GM20431 (cell line): ENCODE data around the gene ISCU.

Experiments
- in situ Hi-C: fragments of 300-500 bp; cut with MseI, MboI; formaldehyde crosslinking; loops from one replicate; pipeline ENCODE4 v1.15.0; 2020; ENCODE audit warnings: low sequenced_read_pairs; ENCODE audit not compliant: unreplicated experiment

The ISCU gene

DNA sequence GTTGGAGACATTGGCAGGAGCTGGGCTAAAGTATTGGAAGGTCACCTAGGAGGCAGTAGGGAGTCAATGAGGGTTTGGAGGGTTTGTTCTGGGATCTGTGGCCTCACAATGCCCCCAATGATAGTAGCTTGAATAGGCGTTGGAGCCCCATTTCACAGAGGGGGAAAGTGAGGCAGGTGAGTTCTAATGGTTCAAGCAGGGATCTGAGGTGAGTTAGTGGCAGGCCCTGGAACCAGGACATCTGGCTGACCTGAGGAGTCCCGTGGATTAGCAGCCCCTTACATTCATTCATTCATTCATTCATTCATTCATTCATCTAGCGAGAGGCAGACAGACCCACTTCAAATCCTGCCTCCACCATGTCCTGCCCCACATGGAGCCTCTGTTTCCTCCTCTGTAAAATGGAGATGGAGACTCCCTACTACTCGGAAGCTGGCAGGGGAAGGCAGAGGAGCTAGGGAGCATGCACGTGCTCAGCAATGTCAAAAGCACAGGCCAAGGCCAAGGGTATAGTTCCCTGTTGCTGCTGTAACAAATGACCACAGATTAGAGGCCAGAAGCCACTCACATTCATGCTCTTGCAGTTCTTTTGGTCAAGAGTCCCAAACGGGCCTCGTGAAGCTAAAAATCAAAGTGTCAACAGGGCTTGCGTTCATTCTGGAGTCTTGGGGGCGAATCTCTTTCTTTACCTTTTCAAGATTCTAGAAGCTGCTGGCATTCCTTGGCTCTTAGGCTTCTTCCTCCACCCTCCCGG is 37.7 kb downstream of the ISCU start:
- in situ Hi-C loops: no loop called here

DNA sequence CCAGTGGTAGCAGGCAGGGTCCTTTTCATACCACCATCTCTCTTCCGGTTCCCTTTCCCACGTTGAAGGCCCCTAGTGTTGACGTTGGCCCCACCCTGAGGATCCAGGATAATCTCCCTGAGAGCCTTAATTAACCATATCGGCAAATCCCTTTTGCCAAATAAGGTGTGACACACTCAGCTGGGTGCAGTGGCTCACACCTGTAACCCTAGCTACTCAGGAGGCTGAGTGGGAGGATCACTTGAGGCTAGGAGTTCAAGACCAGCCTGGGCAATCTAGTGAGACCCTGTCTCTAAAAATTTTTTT is 38.3 kb downstream of the ISCU start:
- in situ Hi-C loops: no loop called here

DNA sequence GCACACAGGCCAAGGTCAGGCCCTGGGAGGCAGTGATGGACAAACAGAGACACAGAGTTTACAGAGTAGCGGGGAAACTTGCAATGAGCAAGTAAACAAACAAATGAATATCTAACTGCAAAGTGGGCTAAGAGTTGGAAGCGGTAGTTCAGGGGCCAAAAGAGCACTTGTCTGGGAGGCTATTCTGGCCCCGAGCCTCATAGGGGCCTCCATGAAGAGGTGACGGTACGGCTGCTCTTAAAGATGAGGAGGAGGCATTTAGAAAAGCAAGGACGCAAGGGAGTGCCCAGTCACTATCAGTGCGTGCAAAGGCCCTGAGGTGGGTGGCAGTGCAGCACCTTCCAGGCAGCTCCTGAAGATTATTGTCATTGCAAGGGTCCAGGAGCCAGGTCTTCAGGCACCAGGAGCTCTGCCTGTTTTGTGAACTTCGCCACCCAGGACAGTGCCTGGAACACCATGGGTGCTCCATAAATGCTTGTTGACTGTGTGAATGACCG is 39.9 kb downstream of the ISCU start:
- in situ Hi-C loops: no loop called here

DNA sequence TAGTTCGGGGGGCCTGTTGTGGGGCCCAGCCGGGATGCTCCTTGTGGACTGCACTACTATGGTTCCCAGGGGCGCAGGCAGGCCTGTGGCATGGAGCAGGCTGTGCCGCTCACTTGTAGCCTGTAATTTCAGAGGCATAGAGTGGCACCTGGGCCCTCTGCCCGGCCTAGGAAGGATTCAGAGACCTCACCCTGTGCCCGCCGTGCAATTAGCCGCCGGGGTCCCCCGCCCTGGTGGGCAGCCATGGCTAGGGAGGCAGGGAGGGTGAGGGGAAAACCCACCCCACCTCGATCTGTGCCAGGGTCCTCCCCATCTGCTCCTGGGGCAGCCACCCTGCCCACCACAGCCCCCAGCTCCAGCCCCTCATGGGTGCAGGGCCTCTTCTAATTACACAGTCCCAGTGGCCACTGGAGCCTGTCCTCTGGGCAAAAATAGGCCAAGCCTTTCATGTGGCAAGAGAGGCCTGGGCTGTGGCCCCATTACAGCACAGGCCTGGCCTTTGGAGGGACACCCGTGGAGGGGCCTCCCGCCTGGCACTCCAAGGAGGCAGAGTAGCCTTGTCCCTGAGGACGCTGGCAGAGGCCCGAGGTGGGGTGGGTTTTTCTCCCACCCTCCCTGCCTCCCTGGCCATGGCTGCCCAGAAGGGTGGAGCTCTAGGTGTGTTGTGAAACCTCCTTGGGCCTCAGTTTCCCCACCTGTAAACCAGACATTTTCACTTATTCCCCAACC is 40.7 kb downstream of the ISCU start:
- in situ Hi-C loops: no loop called here

DNA sequence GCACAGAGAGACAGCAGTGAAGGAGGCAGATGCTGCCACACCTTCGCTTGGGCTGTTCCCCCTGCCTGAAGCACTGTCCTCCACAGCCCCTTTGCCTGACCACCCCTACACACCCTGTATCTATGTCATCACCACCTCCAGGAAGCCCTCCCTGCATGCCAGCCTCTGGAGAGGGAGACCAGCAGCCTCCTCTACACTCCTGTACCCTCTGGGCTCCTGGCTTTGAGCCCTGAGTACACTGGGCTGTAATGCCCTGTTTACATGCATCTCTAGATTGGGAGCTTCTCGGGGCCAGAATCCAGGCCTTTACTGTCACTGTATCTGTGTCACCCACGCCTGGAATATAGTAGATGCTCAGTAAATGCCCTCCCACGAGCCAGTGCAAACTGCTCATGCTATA is 41.3 kb downstream of the ISCU start:
- in situ Hi-C loops: no loop called here

DNA sequence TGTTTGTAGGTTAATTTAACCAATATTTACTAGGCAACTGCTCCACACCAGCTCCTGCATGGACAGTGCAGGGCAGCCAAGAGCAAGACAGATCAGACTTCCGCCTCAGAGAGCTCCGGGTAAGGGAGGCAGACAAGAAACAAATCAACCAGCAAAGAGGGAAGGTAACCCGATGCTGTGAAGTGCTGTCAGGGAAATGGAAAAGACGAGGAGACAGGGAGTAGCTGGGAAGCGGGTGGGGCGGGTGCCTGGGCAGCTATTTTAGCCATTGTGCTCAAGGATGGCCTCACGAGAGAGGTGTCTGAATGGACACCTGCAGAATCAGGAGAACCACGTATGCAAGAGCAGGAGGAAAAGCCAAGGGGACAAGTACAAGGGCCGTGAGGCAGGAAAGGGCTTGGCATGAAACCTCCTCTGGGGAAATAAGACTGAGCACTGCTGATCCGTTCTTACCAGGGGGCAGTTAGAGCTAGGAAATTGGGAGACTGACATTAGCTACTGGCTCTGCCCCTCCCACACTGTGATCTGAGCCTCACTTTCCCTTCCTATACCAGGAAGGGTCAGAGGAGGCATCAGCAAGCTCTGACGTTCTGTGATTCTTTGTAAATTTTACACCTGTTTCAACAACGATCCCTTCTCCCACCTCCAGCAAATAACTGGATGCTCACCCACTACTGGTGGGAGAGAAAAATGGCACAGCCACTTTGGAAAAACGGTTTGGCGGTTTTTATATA is 42.0 kb downstream of the ISCU start:
- in situ Hi-C loops: no loop called here

DNA sequence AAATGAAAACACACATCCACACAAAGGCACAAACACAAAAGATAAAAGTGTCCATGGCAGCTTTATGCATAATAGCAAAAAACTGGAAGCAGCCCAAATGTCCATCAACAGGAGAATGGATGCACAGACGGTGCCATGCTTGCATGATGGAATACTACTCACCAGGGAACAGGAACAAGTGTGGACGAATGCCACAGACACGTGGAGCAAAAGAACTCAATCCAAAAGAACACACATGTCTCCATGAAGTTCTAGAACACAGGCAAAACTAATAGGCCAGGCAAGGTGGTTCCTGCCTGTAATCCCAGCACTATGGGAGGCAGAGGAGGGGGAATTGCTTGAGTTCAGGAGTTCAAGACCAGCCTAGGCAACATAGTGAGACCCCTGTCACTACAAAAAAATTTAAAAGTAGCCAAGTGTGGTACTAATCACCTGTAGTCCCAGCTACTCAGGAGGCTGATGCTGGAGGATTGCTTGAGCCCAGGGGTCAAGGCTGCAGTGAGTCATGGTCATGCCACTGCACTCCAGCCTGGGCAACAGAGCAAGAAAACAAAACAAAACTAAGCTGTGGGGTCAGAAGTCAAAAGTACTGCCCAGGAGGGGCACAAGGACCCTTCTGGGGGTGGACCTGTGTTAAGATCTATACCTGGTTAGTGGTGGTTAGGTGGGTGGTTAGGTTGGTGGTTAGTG is 42.7 kb downstream of the ISCU start:
- in situ Hi-C loops: no loop called here

DNA sequence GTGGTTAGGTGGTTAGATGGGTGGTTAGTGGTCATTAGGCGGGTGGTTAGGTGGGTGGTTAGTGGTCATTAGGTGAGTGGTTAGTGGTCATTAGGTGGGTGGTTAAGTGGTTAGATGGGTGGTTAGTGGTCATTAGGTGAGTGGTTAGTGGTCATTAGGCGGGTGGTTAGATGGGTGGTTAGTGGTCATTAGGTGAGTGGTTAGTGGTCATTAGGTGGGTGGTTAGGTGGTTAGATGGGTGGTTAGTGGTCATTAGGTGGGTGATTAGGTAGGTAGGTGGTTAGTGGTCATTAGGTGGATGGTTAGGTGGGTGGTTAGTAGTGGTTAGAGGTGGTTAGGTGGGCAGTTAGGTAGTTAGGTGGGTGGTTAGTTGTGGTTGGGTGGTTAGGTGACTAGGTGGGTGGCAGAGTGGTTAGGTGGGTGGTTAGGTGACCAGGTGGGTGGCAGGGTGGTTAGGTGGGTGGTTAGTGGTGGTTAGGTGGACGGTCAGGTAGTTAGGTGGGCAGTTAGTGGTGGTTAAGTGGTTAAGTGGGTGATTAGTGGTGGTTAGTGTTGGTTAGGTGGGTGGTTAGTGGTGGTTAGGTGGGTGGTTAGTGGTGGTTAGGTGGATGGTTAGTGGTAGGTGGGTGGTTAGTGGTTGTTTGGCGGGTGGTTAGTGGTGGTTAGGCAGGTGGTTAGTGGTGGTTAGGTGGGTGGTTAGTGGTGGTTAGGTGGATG is 43.5 kb downstream of the ISCU start:
- in situ Hi-C loops: no loop called here

DNA sequence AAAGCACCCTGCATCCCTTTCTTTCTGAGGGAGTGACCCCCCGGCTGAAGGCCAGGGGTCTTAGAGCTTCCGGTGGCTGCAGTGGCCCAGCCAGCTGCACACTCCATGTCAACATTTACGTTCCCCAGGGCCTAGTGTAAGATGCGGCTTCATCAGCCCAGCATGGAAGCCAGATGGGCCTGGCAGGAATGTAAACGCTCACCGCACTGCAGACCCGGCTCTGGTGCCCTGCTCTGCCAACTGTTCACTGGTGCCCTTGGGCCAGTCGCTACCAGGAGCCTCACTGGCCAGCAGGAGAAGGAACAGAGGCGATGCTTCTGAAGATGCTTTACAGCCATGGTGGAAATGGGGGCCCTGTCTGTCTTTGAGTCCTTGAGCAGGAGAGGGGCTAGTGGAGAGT is 44.1 kb downstream of the ISCU start:
- in situ Hi-C loops: no loop called here

DNA sequence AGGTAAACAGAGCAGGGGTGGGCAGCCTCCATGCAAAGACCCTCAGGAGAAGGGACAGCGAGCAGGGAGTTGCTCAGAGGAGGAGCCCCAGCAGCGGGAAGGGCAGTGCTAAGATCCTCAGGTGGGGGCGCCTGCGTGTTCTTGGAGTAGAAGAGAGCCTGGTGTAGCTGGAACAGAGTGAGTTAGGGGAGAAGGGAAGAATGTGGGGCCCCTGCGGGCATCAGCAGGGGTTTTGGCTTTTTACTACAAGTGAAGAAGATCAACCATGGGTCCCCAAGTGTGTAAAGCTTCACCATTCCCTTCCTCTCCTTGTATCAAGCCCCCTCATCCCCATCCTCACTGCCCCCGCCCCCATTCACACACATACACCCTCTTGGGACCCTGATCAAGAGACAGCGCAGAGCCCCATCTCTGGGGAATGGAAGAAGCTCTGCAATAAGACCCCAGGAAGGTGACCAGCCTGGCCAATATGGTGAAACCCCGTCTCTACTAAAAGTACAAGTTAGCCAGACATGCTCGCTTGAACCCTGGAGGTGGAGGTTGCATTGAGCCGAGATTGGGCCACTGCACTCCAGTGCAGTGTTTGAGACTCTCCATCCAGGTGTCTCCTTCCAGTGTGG is 45.7 kb downstream of the ISCU start:
- in situ Hi-C loops: no loop called here

DNA sequence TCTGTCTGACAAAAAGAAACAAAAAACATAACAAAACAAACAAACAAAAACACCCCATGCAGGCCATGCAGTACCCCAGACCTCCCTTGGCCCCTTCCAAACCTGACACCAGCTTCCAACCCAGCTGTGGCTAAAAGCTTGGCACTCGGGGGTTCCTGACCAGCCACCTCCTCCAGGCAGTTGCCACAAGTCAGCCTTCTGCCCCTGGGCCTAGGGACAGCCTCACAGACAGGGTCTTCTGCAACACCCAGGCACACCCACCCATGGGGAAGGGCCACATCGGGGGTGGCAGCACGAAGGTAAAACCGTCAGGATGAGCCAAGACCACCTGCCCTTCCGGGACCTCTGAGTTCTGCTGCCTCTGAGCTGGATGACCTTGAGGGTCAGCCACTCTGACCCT is 46.2 kb downstream of the ISCU start:
- in situ Hi-C loops: no loop called here

DNA sequence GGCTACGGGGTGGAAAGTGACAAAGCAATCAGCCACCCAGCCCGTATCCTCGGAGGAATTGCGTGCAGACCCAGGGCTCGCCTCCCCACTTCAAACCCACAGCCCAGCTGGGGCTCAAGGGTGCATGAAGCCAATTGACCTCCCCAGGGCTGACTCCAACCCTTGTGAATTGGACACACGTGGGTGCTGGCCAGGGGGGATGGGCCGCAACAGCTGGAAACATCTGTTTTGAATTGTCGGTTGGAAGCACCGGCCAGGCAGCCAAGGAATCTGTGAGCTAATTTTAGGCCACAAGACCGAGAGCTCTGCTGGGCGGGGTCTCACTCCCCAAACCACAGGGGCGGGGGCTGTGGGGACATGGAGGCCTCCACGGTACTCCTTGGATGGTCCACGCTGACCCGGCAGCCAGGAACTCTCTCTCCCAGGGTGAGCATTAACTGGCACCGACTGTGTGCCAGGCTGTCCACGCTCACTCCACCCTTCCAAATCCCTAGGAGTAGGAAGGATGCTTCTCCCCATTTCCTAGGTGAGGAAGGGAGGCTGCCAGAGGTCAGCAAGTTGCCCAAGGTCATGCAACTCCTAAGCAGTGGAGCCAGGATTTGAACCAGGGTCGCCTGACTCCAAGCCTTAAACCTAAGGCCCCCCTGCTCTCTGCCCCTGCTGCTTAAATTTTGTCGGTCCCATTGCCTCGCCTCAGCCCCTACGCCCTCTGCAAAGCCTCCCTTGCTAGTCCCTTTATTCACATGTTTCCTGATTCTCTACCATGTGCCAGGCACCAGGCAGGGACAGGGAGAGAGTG is 47.3 kb downstream of the ISCU start:
- in situ Hi-C loops: loop anchor here (10.0 kb wide), 1 partner anchor 45 kb away; the partner anchor contains the start of genes ISCU and SART3

DNA sequence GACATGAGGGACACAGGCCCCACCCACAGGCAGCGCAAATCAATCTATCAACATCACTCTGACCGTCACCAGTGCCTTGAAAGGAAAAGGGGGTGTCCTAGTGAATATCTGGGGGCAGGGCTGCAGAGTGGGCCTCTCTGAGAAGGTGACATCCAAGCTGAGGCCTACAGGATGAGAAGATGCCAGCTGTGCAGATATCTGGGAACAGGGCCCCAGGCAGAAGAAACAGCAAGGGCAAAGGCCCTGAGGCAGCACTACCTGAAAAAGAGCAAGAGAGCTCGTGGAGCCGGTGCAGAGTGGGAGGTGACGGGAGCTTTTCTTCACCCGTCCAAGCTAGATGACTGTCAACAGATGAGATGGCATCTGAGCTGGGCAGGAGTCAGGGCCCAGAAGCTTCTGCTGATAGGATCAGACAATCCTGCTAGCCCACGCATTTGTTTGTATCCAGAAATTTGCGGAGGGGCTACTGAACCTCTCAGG is 48.0 kb downstream of the ISCU start:
- in situ Hi-C loops: loop anchor here (10.0 kb wide), 1 partner anchor 46 kb away; the partner anchor contains the start of genes ISCU and SART3

DNA sequence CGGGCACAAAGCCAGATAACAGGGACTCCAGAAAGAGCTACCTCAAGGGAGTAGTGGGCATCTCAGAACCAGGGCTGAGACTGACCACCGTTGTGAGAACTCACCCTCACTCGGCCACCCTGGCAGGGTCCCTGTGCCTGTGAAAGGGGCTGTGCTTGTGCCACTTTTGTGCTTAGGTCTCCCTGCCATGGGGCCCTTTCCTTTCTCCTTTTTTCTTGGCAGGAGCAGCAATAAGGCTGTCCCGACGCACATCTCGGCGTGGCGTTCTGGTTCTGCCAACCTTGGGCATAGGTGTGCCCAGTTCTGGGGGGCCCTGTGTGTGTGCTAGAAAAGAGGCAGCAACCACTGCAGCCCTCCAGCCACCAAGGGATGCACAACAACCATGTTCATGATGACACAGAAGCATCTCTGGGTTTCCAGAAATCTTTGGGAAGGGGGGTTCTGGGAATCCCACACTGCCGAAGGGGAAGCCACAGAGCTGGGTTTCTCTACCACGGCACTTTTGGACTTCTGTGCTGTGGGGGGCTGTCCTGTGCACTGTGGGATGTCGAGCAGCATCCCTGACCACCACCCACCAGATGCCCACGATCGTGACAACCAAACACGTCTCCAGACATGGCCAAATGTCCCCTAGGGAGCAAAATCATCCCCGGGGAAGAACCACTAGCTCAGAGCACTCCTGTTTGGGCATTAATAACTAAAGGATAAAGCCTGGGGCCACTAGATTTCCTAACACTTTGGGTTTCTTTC is 48.6 kb downstream of the ISCU start:
- in situ Hi-C loops: loop anchor here (10.0 kb wide), 1 partner anchor 46 kb away; the partner anchor contains the start of genes ISCU and SART3

DNA sequence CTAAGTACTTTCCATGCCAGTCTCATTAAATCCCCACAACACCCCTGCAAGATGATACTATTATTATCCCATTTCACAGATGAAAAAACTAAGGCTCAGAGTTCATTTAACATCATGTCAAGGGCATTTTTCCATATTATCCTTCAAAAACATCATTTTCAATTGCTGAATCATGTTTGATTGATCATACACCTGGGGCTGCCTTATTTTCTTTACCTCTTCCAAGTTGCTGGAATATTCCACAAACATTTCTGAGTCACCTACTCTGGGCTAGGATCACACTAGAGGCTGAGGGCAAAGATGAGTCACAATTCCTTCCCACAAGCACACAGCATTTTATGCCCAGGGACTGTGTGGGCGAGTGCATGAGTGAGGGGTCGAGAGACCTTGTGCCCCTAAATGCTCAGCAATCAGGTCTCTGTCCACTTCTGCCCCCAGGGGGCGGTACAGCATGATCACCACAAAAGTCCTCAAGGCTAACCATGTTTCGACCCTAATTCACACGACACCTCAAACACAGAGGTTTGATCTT is 49.6 kb downstream of the ISCU start:
- in situ Hi-C loops: loop anchor here (10.0 kb wide), 1 partner anchor 47 kb away; the partner anchor contains the start of genes ISCU and SART3

DNA sequence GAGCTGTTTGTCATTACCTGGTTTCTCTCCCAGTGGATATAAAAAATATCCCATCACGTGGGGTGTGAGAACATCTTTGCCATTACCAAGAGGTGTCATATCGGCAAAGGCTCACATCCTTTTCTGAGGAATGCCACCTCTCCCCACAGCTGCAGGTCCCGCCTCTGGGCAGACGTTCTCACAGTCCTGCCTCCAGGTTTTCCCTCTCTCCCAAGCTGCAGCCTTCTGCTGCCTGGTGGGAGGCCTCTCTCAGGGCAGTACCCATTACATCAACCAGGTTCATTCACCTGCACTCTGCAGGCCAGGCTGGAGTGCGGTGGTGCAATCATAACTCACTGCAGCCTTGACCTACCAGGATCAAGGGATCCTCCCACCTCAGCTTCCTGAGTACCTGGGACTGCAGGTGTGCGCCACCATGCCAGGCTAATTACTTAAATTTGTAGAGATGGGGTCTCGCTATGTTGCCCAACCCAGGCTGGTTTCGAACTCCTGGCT is 50.4 kb downstream of the ISCU start:
- in situ Hi-C loops: loop anchor here (10.0 kb wide), 1 partner anchor 48 kb away; the partner anchor contains the start of genes ISCU and SART3

DNA sequence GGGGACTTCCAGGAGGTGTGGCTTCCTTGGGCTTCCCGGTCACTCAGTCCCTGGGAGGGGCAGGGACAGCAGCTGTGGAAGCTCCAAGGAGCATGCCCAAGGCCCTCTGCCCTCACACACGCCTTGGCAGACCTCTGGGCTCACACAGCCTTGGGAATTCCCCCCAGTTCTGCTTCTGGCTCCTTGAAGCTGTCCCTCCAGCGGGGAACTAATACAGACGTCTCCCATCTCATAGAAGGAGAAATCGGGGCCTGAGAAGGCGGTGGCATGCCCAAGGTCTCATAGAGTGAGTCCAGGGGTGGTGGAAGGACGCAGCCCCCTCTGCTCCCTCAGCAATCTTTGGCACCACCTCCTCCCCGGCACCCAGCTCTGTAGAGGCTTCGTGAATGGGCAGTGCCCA is 51.2 kb downstream of the ISCU start:
- in situ Hi-C loops: loop anchor here (10.0 kb wide), 1 partner anchor 49 kb away; the partner anchor contains the start of genes ISCU and SART3
